NCI-H345 treated with DMSO at 0.1 percent for 48 hours (cell line): ENCODE measurements around the gene ADGRG7.

ENCODE experiments used
- DNase-seq: peaks from one replicate; lab custom pipeline; 2025; ENCODE audit not compliant: unreplicated experiment; lab: John Stamatoyannopoulos, UW

ADGRG7 gene

DNA sequence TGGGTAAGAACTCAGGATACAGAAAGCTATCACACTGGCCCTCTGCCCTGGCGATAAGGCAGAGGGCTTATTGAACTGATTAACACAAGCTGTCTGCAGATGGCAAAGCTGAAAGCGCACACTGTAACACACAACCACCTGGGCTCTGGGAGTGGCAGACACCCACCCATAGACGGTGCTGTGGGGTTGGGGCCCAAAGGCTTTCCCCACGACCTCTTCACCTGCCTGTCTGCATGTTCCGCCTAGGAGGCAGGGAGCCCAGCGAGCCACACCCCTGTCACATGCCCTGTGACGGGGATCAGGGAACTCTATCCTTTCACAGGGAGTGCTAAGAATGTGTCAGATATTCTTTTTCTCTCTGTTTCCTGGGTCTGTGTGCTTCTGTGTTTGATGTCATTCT lies 87.8 kb downstream of the ADGRG7 start:
- no peak for DNase-seq

DNA sequence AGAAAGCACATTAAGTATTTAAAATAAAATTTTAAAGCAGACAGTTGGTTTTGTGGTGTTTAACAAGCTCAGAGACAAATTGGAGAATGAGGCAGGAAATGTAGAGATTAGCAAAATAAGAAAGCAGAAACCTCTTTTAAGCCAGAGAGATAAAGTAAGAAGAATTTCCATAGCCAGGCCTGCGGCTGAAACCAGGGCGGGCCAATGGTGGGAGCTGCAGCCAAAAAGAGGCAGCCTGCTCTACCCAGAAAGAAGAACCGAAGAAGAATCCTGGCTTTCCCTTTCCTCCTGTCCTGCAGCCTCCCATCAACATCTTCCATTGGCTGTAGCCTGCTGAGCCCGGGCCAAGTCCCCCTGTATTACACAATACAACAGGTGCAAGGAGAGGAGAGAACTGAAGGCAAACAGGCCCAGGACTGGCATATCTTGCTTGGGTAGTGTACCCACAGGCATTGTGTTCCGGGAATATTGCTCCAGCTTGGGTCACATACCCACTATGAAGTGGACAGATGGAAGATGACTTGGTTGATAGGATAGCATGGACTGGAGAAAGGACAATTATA lies 88.4 kb downstream of the ADGRG7 start:
- no peak for DNase-seq

DNA sequence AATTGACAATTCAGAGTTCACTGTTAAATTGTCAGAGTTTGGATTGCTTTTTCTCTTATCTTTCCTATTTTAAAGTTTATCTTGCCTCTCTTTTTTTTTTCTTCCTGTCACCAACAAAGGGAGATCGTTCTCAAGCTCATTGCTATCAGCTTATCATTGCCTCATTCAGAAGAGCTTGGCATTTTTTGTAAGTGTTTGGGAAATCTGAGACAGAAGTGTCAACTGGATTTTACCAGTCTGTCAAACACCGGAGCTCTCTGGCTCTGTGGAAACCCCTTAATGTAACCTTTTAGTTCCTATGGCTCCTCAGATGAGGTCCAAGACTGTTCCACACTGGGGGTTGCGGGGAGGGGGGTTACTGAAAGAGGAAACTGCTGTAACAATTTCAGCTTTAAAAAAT lies 89.3 kb downstream of the ADGRG7 start:
- no peak for DNase-seq

GRCh38 chr3:100700708-100701107 lies 91.3 kb downstream of the ADGRG7 start:
- DNase-seq, result no peak

GRCh38 chr3:100702082-100702979 lies 92.9 kb downstream of the ADGRG7 start:
- no peak for DNase-seq

- DNase-seq, result no peak
Measured at GRCh38 chr3:100702980-100703345, 93.6 kb downstream of the ADGRG7 start.

GRCh38 chr3:100703865-100704264 lies 94.5 kb downstream of the ADGRG7 start:
- no peak for DNase-seq

DNA sequence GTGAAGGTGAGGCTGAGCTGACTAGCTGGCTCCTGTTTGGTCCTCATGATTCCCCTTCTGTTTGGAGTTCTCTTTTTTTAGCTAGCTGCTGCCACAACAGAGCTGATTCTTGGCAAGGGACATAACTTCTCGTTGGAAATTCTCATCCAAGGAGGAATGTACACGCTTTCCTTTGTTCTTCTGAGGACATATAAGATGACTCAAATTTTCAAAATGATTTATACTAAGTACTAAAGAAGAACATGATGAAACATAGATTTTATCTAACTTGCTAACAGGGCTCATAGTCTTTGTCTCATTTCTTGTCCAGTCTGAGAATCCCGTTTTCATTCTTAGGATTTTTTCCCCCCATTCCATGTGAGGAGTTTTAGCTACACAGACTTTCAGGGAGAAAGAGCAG lies 97.0 kb downstream of the ADGRG7 start:
- DNase-seq, result no peak

GRCh38 chr3:100708644-100708988 lies 99.2 kb downstream of the ADGRG7 start:
- DNase-seq, result no peak

GRCh38 chr3:100708989-100709841 lies 99.8 kb downstream of the ADGRG7 start, which contains the start of gene TFG:
TFG (plus strand) TSS chr3:100709494; CDS start chr3:100713686, 4,192 bp downstream.
- peak; percentile 87 for DNase-seq

DNA sequence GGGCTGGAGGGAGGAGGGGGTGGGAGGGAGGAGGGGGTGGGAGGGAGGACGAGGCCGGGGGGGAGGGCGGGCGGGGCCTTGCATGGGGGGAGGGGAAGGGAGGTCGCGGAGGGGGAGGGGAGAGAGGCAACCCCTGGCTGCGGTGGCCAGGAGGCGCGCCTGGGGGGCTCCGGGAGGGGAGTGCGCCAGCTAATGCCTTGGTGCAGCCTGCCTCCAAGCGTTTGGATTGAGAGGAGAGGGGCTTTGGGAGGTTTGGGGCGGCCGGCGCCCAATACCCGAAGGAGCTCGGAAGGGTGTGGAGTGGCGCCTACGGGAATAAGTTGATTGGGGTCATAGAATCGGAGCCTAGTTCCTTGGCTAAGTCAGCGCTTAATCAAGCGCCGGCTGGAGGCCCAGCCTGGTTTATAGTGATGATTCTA lies 100.5 kb downstream of the ADGRG7 start:
- no peak for DNase-seq

GRCh38 chr3:100710261-100710968 lies 101.0 kb downstream of the ADGRG7 start:
- DNase-seq, result no peak

DNA sequence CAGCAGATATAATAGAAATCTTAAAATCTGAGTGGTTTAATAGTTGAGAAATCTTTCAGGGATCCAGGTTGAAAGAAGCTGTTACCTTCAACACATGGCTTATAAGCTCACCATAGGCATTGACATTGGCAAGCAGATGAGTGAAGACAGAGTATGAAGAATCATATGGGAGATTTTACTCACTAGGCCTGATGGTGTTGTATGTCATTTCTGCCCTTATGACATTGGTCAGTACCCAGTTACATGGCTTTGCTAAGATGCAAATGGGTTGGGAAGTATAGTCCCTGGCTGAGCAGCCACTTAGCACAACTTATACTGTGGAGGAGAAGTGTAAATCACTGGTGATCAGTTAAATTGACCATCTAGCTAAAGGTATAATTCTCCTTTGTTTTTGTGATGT lies 105.8 kb downstream of the ADGRG7 start:
- no peak for DNase-seq

DNA sequence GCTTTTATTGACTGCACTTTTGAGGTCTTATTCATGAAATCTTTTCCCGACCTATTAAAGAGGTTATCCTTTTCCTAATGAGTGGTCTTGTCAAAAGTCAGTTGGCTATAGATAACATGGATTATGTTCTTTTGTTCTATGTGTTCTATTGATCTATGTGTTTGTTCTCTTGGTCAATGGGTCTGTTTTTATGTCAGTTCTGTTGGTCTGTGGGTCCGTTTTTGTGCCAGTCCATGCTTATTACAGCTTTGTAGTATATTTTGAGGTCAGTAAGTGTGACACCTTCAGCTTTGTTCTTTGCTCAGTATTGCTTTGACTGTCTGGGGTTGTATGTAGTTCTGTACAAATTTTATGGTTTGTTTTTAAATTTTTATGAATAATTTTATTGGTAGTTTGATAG lies 107.7 kb downstream of the ADGRG7 start:
- no peak for DNase-seq

DNA sequence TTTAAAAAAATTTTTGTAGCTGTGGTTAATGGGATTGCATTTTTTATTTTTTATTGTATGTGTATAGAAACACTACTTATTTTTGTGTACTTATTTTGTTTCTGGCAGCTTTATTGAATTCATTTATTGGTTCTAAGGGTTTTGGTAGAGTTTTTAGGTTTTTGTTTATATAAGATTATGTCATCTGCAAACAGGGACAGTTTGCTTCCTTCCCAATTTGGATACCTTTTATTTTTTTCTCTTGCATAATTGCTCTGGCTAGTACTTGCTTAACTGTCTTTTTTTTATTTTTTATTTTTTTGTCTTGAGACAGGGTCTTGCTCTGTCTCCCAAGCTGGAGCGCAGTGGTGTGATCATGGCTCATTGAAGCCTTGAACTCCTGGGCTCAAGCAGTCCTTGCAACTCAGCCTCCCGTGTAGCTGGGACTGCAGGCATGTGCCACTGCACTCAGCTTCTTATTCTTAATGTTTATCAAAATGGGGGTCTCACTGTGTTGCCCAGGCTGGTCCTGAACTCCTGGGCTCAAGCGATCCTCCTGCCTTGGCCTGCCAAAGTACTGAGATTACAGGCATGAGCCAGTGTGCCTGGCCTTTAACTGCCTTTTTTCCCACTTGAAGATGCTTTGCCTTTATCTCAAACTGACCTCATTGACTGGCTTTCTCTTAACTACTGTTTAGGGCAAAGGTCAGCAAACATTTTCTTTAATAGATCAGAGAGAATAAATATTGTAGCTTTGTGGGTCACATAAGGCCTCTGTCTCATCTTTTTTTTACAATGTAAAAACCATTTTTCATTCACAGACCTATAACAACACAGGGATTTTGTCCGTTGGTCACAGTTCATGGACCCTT lies 108.5 kb downstream of the ADGRG7 start:
- no peak for DNase-seq

DNA sequence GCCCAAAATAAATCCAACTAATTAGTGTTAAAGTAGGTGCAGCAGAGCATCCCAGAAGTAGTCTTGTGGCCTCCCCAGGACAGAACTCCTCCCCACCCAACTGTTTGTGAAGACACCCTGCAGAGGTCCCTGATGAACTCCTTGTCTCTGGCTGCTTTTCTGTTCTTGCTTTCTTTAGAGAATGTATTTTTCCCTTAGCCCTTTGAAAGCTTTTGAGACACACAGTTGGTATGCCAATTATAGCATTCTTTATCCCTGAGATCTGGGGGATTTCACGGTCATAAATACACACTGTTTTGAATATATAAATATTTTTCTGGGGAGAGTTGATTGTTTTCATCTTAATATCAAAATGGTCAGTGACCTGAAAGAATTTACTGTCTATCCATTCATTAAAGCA lies 109.7 kb downstream of the ADGRG7 start:
- no peak for DNase-seq

- DNase-seq, result no peak
Measured at GRCh38 chr3:100720426-100720825, 111.0 kb downstream of the ADGRG7 start.

DNA sequence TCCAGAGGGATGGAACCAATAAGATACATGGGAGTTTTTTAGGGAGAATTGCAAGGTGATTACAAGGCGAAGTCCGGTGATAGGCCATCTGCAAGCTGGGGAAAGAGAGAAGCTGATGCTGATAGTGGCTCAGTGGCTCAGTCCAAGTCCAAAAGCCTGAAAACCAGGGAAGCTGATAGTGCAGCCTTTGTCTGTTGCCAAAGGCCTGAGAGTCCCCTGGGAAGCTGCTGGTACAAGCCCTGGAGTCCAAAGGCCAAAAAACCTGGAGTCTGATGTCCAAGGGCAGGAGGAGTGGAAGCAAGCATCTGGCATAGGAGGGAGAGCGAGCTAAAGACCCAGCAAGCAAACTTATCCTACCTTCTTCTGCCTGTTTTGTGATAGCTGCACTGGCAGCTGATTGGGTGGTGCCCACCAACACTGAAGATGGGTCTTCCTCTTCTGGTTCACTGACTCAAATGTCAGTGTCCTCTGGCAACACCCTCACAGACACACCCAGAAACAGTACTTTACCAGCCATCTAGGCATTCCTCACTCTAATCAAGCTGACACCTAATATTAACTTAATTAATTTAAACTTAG lies 116.6 kb downstream of the ADGRG7 start:
- no peak for DNase-seq

DNA sequence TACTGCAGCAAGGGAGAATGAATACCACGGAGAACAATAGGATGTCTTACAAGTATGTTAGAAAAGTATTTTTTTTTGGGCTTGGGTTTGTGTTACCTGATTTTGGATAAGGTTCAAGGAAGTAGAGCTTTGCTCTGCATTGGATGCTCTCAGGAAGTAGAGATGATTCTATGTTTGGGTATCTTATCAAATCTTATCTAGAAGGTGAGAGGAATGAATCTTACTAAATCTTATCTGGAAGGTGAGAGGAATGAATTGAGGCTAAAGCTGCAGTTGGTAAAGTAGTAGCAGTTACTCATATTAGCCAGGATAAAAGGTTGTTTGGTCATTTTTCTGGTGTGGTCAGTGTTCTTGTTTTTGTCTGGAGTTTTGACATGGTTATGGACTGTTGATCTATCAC lies 117.3 kb downstream of the ADGRG7 start:
- no peak for DNase-seq

DNA sequence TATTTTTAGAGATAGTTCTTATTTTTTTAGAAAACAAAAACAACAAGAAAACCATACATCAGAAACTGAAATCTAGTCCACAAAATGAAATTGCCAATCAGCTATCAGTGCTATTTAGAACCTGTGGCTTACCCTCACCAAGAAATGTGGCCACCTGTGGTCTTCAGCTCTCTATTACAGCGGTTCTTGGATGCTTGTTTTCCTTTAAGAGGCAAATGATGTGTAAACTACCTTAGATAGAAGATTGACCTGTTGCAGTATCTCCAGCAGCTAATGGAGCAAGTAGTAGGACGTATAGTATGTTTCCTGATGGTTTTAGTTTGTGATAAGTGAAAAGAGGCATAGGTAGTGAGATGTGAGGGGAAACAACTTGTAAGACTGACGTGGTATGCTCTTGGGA lies 121.1 kb downstream of the ADGRG7 start:
- DNase-seq, result no peak
